NT2/D1 (cell line): Measurements from ENCODE around the gene PTPRJ.

Experiments
- DNase-seq: peaks from one replicate; pipeline ENCODE4 v3.0.0-alpha.2; 2011; ENCODE audit warnings: low read depth, low spot score
- H3K27me3 ChIP-seq: 2 replicates; pipeline ENCODE4 v1.6.0; 2011; ENCODE audit warnings: mild to moderate bottlenecking; ENCODE audit not compliant: insufficient read length, insufficient read depth
- H3K36me3 ChIP-seq: 2 replicates; pipeline ENCODE4 v1.6.1; 2011; ENCODE audit warnings: mild to moderate bottlenecking, low read length, mixed read lengths; ENCODE audit not compliant: insufficient read depth, insufficient read length
- H3K4me1 ChIP-seq: 2 replicates; pipeline ENCODE4 v1.5.1; 2011; ENCODE audit not compliant: insufficient read depth, insufficient read length
- H3K4me3 ChIP-seq: 2 replicates; pipeline ENCODE4 v1.5.1; 2011; ENCODE audit warnings: low read depth; ENCODE audit not compliant: insufficient read length
- H3K9ac ChIP-seq: 2 replicates; pipeline ENCODE4 v1.6.0; 2011; ENCODE audit warnings: low read depth; ENCODE audit not compliant: insufficient read length
- H3K9me3 ChIP-seq: 2 replicates; pipeline ENCODE4 v1.5.1; 2011; ENCODE audit warnings: mild to moderate bottlenecking, low read length; ENCODE audit not compliant: insufficient read depth
- SUZ12 ChIP-seq: IDR thresholded peaks from 2 replicates; pipeline ENCODE4 v1.6.1; 2011; ENCODE audit not compliant: insufficient read length, insufficient read depth; ENCODE audit errors: extremely low read depth
- YY1 ChIP-seq: IDR thresholded peaks from 2 replicates; pipeline ENCODE4 v1.6.1; 2011; ENCODE audit not compliant: insufficient read length, insufficient read depth
- ZNF274 ChIP-seq: IDR thresholded peaks from 2 replicates; pipeline ENCODE4 v1.6.1; 2011; ENCODE audit warnings: mild to moderate bottlenecking, low read depth, low read length

Gene PTPRJ

GRCh38 chr11:47983464-47984397, 3.4 kb downstream of the PTPRJ start:
- peaks cover 12% of the 10 kb centered on the region for H3K36me3 ChIP-seq
- no peak overlapping the region for H3K9ac ChIP-seq
- H3K27me3 ChIP-seq, result peaks cover 5% of the 10 kb centered on the region
- H3K4me3 ChIP-seq, result no peak overlapping the region
- no peak for DNase-seq
- H3K9me3 ChIP-seq, result no peaks in the 10 kb centered on the region
- TF ChIP-seq YY1 (no peak), SUZ12 (no peak), ZNF274 (no peak)
- H3K4me1 ChIP-seq, result peaks cover 11% of the 10 kb centered on the region

DNA sequence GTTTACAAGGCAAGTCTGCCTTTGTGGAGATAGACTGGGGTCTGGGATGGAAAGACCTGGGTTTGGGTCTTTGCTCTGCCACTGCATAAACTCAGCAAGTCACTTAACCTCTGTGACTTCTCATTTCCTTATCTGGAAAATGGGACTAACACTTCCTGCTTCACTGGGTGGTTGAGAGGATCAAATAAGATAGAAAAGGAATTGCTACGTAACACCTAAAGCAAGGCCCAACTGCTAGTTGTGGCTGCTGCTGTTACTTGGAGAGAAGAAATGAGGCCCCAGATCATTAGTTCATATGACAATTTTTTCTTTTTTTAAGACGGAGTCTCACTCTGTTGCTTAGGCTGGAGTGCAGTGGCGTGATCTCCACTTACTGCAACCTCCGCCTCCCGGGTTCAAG, 5.9 kb downstream of the PTPRJ start:
- no peak for DNase-seq
- Histone ChIP-seq H3K27me3 (peaks cover 5% of the 10 kb centered on the region), H3K9me3 (no peaks in the 10 kb centered on the region), H3K4me3 (no peak overlapping the region), H3K4me1 (peaks cover 9% of the 10 kb centered on the region), H3K9ac (no peak overlapping the region), H3K36me3 (peaks cover 12% of the 10 kb centered on the region)
- no peak for TF ChIP-seq SUZ12

- Histone ChIP-seq H3K9me3 (no peaks in the 10 kb centered on the region), H3K9ac (no peak overlapping the region), H3K4me1 (peaks cover 10% of the 10 kb centered on the region), H3K27me3 (peaks cover 3% of the 10 kb centered on the region), H3K36me3 (peaks cover 12% of the 10 kb centered on the region), H3K4me3 (no peak overlapping the region)
- DNase-seq, result no peak
- TF ChIP-seq ZNF274, result no peak
- TF ChIP-seq SUZ12, result no peak
- no peak for TF ChIP-seq YY1
Measured at GRCh38 chr11:47986742-47987141, 6.4 kb downstream of the PTPRJ start.

GRCh38 chr11:47987310-47987709, 7.0 kb downstream of the PTPRJ start:
- no peaks in the 10 kb centered on the region for H3K27me3 ChIP-seq
- TF ChIP-seq YY1 (no peak), SUZ12 (no peak), ZNF274 (no peak)
- no peaks in the 10 kb centered on the region for H3K9me3 ChIP-seq
- no peak overlapping the region for H3K4me3 ChIP-seq
- no peak for DNase-seq
- H3K36me3 ChIP-seq, result peaks cover 10% of the 10 kb centered on the region
- H3K4me1 ChIP-seq, result peaks cover 6% of the 10 kb centered on the region
- no peak overlapping the region for H3K9ac ChIP-seq

- Histone ChIP-seq H3K36me3 (peaks cover 5% of the 10 kb centered on the region), H3K9me3 (no peaks in the 10 kb centered on the region), H3K4me3 (no peak overlapping the region), H3K9ac (no peak overlapping the region), H3K4me1 (peaks cover 6% of the 10 kb centered on the region), H3K27me3 (no peaks in the 10 kb centered on the region)
- TF ChIP-seq YY1, result no peak
- no peak for TF ChIP-seq ZNF274
- TF ChIP-seq SUZ12, result no peak
- DNase-seq, result no peak
Measured at GRCh38 chr11:47987781-47988180, 7.4 kb downstream of the PTPRJ start.

DNA sequence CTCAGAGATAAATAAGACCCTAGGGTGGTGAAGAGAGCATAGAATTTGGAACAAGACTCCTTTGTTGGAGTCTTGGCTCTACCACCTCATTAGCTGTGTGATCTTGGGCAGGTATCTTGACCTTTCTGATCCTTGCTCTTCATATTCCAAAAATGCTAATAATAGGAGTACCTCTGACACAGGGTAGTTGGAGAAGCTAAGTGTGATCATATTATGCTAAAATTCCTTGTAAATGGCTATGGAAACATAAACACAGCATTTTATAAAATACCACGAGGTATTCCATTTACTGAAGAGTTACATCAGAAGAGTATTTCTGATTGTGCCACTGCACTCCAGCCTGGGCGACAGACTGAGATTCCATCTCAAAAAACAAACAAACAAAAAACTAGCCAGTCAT, 9.4 kb downstream of the PTPRJ start:
- Histone ChIP-seq H3K4me1 (peaks cover 8% of the 10 kb centered on the region), H3K27me3 (no peaks in the 10 kb centered on the region), H3K4me3 (no peak overlapping the region), H3K36me3 (no peaks in the 10 kb centered on the region), H3K9ac (no peak overlapping the region), H3K9me3 (no peaks in the 10 kb centered on the region)
- TF ChIP-seq SUZ12, result no peak
- no peak for TF ChIP-seq YY1
- TF ChIP-seq ZNF274, result no peak
- no peak for DNase-seq

GRCh38 chr11:47991266-47991830, 11.0 kb downstream of the PTPRJ start:
- H3K36me3 ChIP-seq, result no peaks in the 10 kb centered on the region
- H3K4me1 ChIP-seq, result peaks cover 11% of the 10 kb centered on the region
- no peak for DNase-seq
- no peaks in the 10 kb centered on the region for H3K27me3 ChIP-seq
- H3K9ac ChIP-seq, result no peak overlapping the region
- H3K9me3 ChIP-seq, result no peaks in the 10 kb centered on the region
- TF ChIP-seq SUZ12 (no peak), YY1 (no peak), ZNF274 (no peak)
- no peak overlapping the region for H3K4me3 ChIP-seq
